K562 (cell line): ENCODE measurements around the gene KASH5. TPM values are rescaled to one million over a fixed set of nuclear protein-coding genes. Genes with fewer than 3 reads are reported as not detected.

Experiments
- ATAC-seq: fragments of 200-7000 bp; cut with Tn5 transposase; 3 replicates; pipeline ENCODE4 v1.9.1; 2020; ENCODE audit warnings: moderate library complexity
- BruUV-seq: library from RNA; stranded (reverse); fragments of 400-500 nt; replicated peaks from 2 replicates; lab custom pipeline; 2021; lab: Mats Ljungman, UMichigan
- CTCF ChIA-PET: fragments of 300-600 bp; formaldehyde crosslinking; extraction: SDS; loops from one replicate; lab custom pipeline; 2021; ENCODE audit warnings: low intra/inter-chr PET ratio; lab: Yijun Ruan, JAX
- POLR2A ChIA-PET: fragments of 300-600, 350-650 bp; sonication (Branson Sonifier 250); formaldehyde crosslinking; extraction: SDS; loops from one replicate; lab custom pipeline; 2021; ENCODE audit warnings: antibody characterized with exemption, inconsistent platforms; lab: Yijun Ruan, JAX
- DNase-seq, 4 experiments: peaks; one replicate each; pipeline versions ENCODE4 v3.0.0 to v3.0.0-alpha.2; 2011 to 2018; ENCODE audit warnings: low spot score in 3 of 4, mixed read lengths in 3 of 4; ENCODE audit errors: extremely low read depth in 1 of 4
- FAIRE-seq: peaks from 2 replicates; lab custom pipeline; 2011; peaks lifted over from hg19 to GRCh38; lab: Jason Lieb, UNC
- H2AFZ ChIP-seq: 2 replicates; pipeline ENCODE4 v1.6.0; 2011; ENCODE audit warnings: low read depth, low read length, control low read depth, inconsistent platforms
- H3K27ac ChIP-seq: fragments of 200-600 bp; 3 replicates; pipeline ENCODE4 v1.8.0; 2011; ENCODE audit warnings: low read depth, mild to moderate bottlenecking, control low read depth, inconsistent platforms, low read length, moderate library complexity, mixed read lengths; ENCODE audit errors: extremely low read depth
- H3K27me3 ChIP-seq, 2 experiments: fragments of 300-600 bp in 1 of 2; 2 replicates in 1 of 2; 3 replicates in 1 of 2; pipeline versions ENCODE4 v1.6.0 to v1.8.0; 2011; ENCODE audit warnings: inconsistent platforms in 2 of 2, low read length in 2 of 2, mild to moderate bottlenecking in 1 of 2, mixed read lengths in 1 of 2, moderate library complexity in 1 of 2; ENCODE audit not compliant: control insufficient read depth in 2 of 2, insufficient read depth in 2 of 2
- H3K36me3 ChIP-seq: fragments of 300-600 bp; 3 replicates; pipeline ENCODE4 v1.8.0; 2011; ENCODE audit warnings: mild to moderate bottlenecking, low read length, inconsistent platforms; ENCODE audit not compliant: control insufficient read depth, insufficient read depth
- H3K4me1 ChIP-seq, 2 experiments: fragments of 200-600 bp in 1 of 2; replicated peaks in 1 of 2; 2 replicates in 1 of 2; 3 replicates in 1 of 2; pipeline versions ENCODE4 v1.5.1 to v1.8.0; 2011; ENCODE audit warnings: inconsistent platforms in 2 of 2, low read length in 2 of 2, mild to moderate bottlenecking in 1 of 2, mixed read lengths in 1 of 2, moderate library complexity in 1 of 2; ENCODE audit not compliant: control insufficient read depth in 2 of 2, insufficient read depth in 2 of 2
- H3K4me2 ChIP-seq: 2 replicates; pipeline ENCODE4 v1.6.1; 2011; ENCODE audit warnings: low read length, control low read depth, inconsistent platforms, mixed read lengths; ENCODE audit not compliant: insufficient read depth
- H3K4me3 ChIP-seq: fragments of 200-600 bp; sonication (generic), shearing (Covaris generic); 2 replicates; pipeline ENCODE4 v1.5.1; 2016; ENCODE audit warnings: control low read depth, inconsistent platforms
- H3K79me2 ChIP-seq: fragments of 200-600 bp; 3 replicates; pipeline ENCODE4 v1.8.0; 2011; ENCODE audit warnings: low read length, inconsistent platforms; ENCODE audit not compliant: control insufficient read depth, insufficient read depth
- H3K9ac ChIP-seq, 2 experiments: 2 replicates each; pipeline versions ENCODE4 v1.6.0 to v1.6.1; 2011; ENCODE audit warnings: low read depth in 2 of 2, low read length in 2 of 2, control low read depth in 1 of 2, inconsistent platforms in 1 of 2, mild to moderate bottlenecking in 1 of 2, mixed read lengths in 1 of 2; ENCODE audit not compliant: insufficient read depth in 1 of 2
- H3K9me1 ChIP-seq: one replicate; pipeline ENCODE4 v1.6.0; 2011; ENCODE audit warnings: inconsistent platforms, mild to moderate bottlenecking, low read length, moderate library complexity; ENCODE audit not compliant: control insufficient read depth, insufficient read depth
- H3K9me3 ChIP-seq: replicated peaks from 2 replicates; pipeline ENCODE4 v1.5.1; 2011; ENCODE audit warnings: low read depth, low read length, inconsistent platforms; ENCODE audit not compliant: control insufficient read depth, insufficient read depth
- H4K20me1 ChIP-seq: replicated peaks from 2 replicates; pipeline ENCODE4 v1.6.1; 2011; ENCODE audit warnings: low read length, inconsistent platforms, mixed read lengths; ENCODE audit not compliant: control insufficient read depth, insufficient read depth
- BRCA1 ChIP-seq, 2 experiments: fragments of 450-650 bp in 1 of 2; sonication (generic) in 1 of 2; formaldehyde crosslinking in 1 of 2; IDR thresholded peaks; 2 replicates each; pipeline versions ENCODE4 v1.5.0 to v1.6.1; 2017 to 2020; ENCODE audit warnings: mild to moderate bottlenecking in 1 of 2, missing genetic modification reagents in 1 of 2
- EZH2 ChIP-seq: IDR thresholded peaks from 2 replicates; pipeline ENCODE4 v1.6.1; 2012; ENCODE audit warnings: low read depth, mild to moderate bottlenecking, inconsistent platforms, low read length, borderline replicate concordance
- PHB2 ChIP-seq: fragments of 450-650 bp; IDR thresholded peaks from 2 replicates; pipeline ENCODE4 v1.6.1; 2017; ENCODE audit warnings: low read depth
- RFX7 ChIP-seq: fragments of 250-450 bp; sonication (Bioruptor Pico); IDR thresholded peaks from 2 replicates; pipeline ENCODE4 v1.5.1; 2021; ENCODE audit warnings: mild to moderate bottlenecking
- RUNX1 ChIP-seq: sonication (generic); IDR thresholded peaks from 2 replicates; pipeline ENCODE4 v1.6.1; 2016; ENCODE audit warnings: antibody characterized with exemption, low read depth
- ZNF217 ChIP-seq: sonication (generic); formaldehyde crosslinking; IDR thresholded peaks from 2 replicates; pipeline ENCODE4 v1.8.0; 2022; ENCODE audit warnings: mild to moderate bottlenecking, missing genetic modification reagents
- WGBS: fragments of 100-300 bp; shearing (Covaris generic); methylation state at CpG from one replicate; pipeline ENCODE4 v1.1.6; 2016; ENCODE audit warnings: low coverage, mixed read lengths; ENCODE audit not compliant: insufficient coverage; ENCODE audit errors: missing lambda C conversion rate; 5-methylcytosine and 5-hydroxymethylcytosine counted together
- in situ Hi-C: fragments of 300-500 bp; cut with MboI; formaldehyde crosslinking; loops from 4 replicates; pipeline ENCODE4 v1.15.0; 2018; ENCODE audit warnings: inconsistent platforms, mixed read lengths
- intact Hi-C: fragments of 100-400 bp; cut with micrococcal nuclease; formaldehyde crosslinking; loops from 2 replicates; pipeline ENCODE4 v1.14.2; 2022
- polyA plus RNA-seq, 8 experiments: library from polyadenylated mRNA; depleted of rRNA in 4 of 8; stranded (reverse) in 5 of 8; unstranded in 3 of 8; fragments of >200 nt; fragmentation: Nextera tagmentation in 2 of 8; fragmentation: Illumina TruSeq in 1 of 8; extraction: Ambion mirVana in 2 of 8; extraction: Trizol in 1 of 8; gene quantifications; 2 replicates each; pipeline versions ENCODE4 v1.2.1 to v1.2.3, GENCODE V29; 2011 to 2014; ENCODE audit warnings: inconsistent platforms in 1 of 8, missing spikeins in 1 of 8
- total RNA-seq, 7 experiments: library from RNA; depleted of rRNA in 6 of 7; stranded (reverse); fragments of >200 nt in 6 of 7; fragmentation: Illumina TruSeq in 2 of 7; extraction: Trizol in 2 of 7; gene quantifications; 2 replicates each; pipeline versions ENCODE4 v1.2.1 to v1.2.3, GENCODE V29; 2011 to 2021; ENCODE audit warnings: low replicate concordance in 1 of 7
- TF ChIP-seq, protein P1 (sequence below), 2 experiments: fragments of 150-350 bp in 1 of 2; IDR thresholded peaks; 2 replicates each; pipeline ENCODE4 v1.6.1; 2012 to 2016; ENCODE audit warnings: low read depth in 2 of 2, low read length in 2 of 2, mild to moderate bottlenecking in 1 of 2, moderate library complexity in 1 of 2
- TF ChIP-seq, protein P2 (sequence below), 3 experiments: fragments of 200-800 bp in 1 of 3; sonication (Bioruptor generic) in 1 of 3; sonication (generic) in 1 of 3; formaldehyde crosslinking in 1 of 3; IDR thresholded peaks; 2 replicates each; pipeline versions ENCODE4 v1.6.1 to v1.8.0; 2016 to 2022; ENCODE audit warnings: mild to moderate bottlenecking in 2 of 3, missing compliant biosample characterization in 2 of 3, missing genetic modification characterization in 2 of 3, missing genetic modification reagents in 1 of 3

The KASH5 gene
- total and polyA plus RNA-seq, 9 of the 15 experiments (the other 6 are each of a cell fraction or from before 2014, with no cell fraction given): 0.07 to 0.84 (median 0.34) TPM; not detected in 1

DNA sequence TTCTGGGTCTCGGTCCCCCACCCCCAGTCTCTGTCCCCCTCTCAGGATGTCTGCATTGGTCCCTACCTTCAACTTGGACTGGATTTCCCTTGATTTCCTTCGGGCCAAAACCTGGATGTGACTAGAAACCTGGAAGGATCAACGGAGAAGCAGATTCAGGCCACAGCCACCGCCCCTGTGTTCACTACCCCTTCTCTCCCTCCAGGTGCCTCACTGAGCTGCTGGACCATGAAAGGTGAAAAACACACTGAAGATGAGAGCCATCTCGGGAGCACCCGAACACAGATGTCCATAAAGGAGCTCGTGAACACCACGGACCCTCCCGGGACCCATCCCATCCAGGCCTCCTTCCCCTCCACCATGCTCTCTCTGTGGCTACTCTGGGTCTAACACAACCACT, 30.9 kb upstream of the KASH5 start:
- in situ Hi-C loops (no loop called here), intact Hi-C loops (no loop called here)
- Histone ChIP-seq H3K9ac (peak overlapping the region in 1 of 2 experiments; percentile 65; a peak in 1 of 4 replicates), H3K4me2 (no peak overlapping the region), H3K27ac (no peak overlapping the region), H3K4me1 (peaks cover 7 to 34% of the 10 kb centered on the region in 2 experiments; a peak in 4 of 5 replicates), H4K20me1 (no peaks in the 10 kb centered on the region), H3K4me3 (no peak overlapping the region), H3K36me3 (peaks cover 21% of the 10 kb centered on the region; the same call in 1 of the 3 replicates), H3K79me2 (peaks cover 7% of the 10 kb centered on the region; the same call in 1 of the 3 replicates), H3K9me3 (no peaks in the 10 kb centered on the region), H2AFZ (no peak overlapping the region), H3K9me1 (no peaks in the 10 kb centered on the region), H3K27me3 (no peaks in the 10 kb centered on the region)
- no peak for FAIRE-seq
- WGBS: 74% methylated on average over 7 of the region's 9 CpGs
- ATAC-seq: no peak
- no peak for DNase-seq
- POLR2A ChIA-PET: no interaction called here
- BruUV-seq: no TSS peak
- TF ChIP-seq ZNF217 (CRISPR knock-in tag): no peak
- no peak for TF ChIP-seq EZH2
- no peak for TF ChIP-seq BRCA1 (IDR thresholded peaks at IDR 0.05)
- TF ChIP-seq BRCA1 (CRISPR knock-in tag; IDR thresholded peaks at IDR 0.05): no peak
- TF ChIP-seq, protein P1, sequence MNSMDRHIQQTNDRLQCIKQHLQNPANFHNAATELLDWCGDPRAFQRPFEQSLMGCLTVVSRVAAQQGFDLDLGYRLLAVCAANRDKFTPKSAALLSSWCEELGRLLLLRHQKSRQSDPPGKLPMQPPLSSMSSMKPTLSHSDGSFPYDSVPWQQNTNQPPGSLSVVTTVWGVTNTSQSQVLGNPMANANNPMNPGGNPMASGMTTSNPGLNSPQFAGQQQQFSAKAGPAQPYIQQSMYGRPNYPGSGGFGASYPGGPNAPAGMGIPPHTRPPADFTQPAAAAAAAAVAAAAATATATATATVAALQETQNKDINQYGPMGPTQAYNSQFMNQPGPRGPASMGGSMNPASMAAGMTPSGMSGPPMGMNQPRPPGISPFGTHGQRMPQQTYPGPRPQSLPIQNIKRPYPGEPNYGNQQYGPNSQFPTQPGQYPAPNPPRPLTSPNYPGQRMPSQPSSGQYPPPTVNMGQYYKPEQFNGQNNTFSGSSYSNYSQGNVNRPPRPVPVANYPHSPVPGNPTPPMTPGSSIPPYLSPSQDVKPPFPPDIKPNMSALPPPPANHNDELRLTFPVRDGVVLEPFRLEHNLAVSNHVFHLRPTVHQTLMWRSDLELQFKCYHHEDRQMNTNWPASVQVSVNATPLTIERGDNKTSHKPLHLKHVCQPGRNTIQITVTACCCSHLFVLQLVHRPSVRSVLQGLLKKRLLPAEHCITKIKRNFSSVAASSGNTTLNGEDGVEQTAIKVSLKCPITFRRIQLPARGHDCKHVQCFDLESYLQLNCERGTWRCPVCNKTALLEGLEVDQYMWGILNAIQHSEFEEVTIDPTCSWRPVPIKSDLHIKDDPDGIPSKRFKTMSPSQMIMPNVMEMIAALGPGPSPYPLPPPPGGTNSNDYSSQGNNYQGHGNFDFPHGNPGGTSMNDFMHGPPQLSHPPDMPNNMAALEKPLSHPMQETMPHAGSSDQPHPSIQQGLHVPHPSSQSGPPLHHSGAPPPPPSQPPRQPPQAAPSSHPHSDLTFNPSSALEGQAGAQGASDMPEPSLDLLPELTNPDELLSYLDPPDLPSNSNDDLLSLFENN (IDR thresholded peaks at IDR 0.05; ENCODE audit: low read depth in 2 of 2, low read length in 2 of 2): no peak
- no peak for TF ChIP-seq RFX7 (CRISPR knock-in tag)
- TF ChIP-seq, protein P2, sequence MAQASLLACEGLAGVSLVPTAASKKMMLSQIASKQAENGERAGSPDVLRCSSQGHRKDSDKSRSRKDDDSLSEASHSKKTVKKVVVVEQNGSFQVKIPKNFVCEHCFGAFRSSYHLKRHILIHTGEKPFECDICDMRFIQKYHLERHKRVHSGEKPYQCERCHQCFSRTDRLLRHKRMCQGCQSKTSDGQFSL (CRISPR knock-in tag; IDR thresholded peaks at IDR 0.05): no peak
- TF ChIP-seq, protein P2 (tag; IDR thresholded peaks at IDR 0.05): no peak
- no peak for TF ChIP-seq RUNX1
- no peak for TF ChIP-seq PHB2
- TF ChIP-seq, all 486 proteins: peak for 0
- CTCF ChIA-PET: no interaction called here
